HEK293T (cell line): ENCODE results near the gene FBN1.

ENCODE experiments used
- ARNT ChIP-seq: fragments of 450-650 bp; IDR thresholded peaks from 2 replicates; pipeline ENCODE4 v1.6.1; 2017; ENCODE audit warnings: mild to moderate bottlenecking
- BHLHE40 ChIP-seq: fragments of 450-650 bp; IDR thresholded peaks from 2 replicates; pipeline ENCODE4 v1.6.1; 2016; ENCODE audit warnings: mild to moderate bottlenecking, moderate library complexity, borderline replicate concordance
- CTBP1 ChIP-seq: fragments of 450-650 bp; IDR thresholded peaks from 2 replicates; pipeline ENCODE4 v1.6.1; 2016; ENCODE audit warnings: borderline replicate concordance
- ELF4 ChIP-seq: fragments of 450-650 bp; IDR thresholded peaks from 2 replicates; pipeline ENCODE4 v1.6.1; 2017; ENCODE audit warnings: antibody characterized with exemption
- FOXA1 ChIP-seq: fragments of 450-650 bp; IDR thresholded peaks from 2 replicates; pipeline ENCODE4 v1.6.1; 2016; ENCODE audit warnings: mild to moderate bottlenecking
- FOXK2 ChIP-seq: fragments of 450-650 bp; IDR thresholded peaks from 2 replicates; pipeline ENCODE4 v1.6.1; 2016; ENCODE audit warnings: mild to moderate bottlenecking
- FOXM1 ChIP-seq: fragments of 450-650 bp; IDR thresholded peaks from 2 replicates; pipeline ENCODE4 v1.6.1; 2017; ENCODE audit warnings: mild to moderate bottlenecking, borderline replicate concordance
- L3MBTL2 ChIP-seq: fragments of 450-650 bp; conservative IDR thresholded peaks from 2 replicates; pipeline ENCODE4 v1.6.1; 2016; ENCODE audit warnings: mild to moderate bottlenecking
- PKNOX1 ChIP-seq: fragments of 450-650 bp; IDR thresholded peaks from 2 replicates; pipeline ENCODE4 v1.6.1; 2016
- SP1 ChIP-seq: fragments of 450-650 bp; IDR thresholded peaks from 2 replicates; pipeline ENCODE4 v1.6.1; 2017
- SUZ12 ChIP-seq: fragments of 450-650 bp; IDR thresholded peaks from 2 replicates; pipeline ENCODE4 v1.6.1; 2016; ENCODE audit warnings: mild to moderate bottlenecking
- ZNF384 ChIP-seq: fragments of 450-650 bp; IDR thresholded peaks from 2 replicates; pipeline ENCODE4 v1.6.1; 2016

GRCh38 chr15:48634096-48634495 is 11.4 kb downstream of the FBN1 start:
- TF ChIP-seq FOXM1 (no peak), ZNF384 (no peak), PKNOX1 (no peak), SUZ12 (no peak), ELF4 (no peak), FOXK2 (no peak), SP1 (no peak), CTBP1 (no peak), FOXA1 (no peak), ARNT (no peak), L3MBTL2 (no peak), BHLHE40 (no peak)
